Measurements from ENCODE around the gene LHFPL5. TPM values are rescaled to one million over a fixed set of nuclear protein-coding genes. Genes with fewer than 3 reads are reported as not detected.

The LHFPL5 gene
- total RNA-seq, 1 experiment from 2014 or later, result not detected

DNA sequence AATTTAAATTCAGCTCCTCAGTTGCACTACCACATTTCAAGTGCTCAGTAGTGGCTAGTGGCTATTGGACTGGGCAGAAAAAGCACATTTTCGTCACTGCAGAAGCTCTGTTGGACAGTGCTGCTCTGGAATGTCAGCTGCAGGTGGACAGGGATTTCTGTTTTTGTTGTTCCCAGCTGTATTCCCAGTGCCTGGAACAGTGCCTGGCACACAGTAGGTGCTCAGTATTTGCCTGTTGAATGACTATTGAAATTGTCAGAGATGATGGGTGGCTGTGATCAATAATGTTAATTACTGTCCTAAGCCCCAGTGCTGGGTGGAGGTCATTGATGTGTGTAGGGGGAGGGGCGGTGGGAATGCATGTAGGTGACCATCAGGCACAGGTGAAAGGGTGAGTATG, 18.9 kb upstream of the LHFPL5 start:
- BruUV-seq (replicated peaks), result no TSS peak
- H3K27ac Mint-ChIP-seq (ENCODE audit: unreplicated experiment), result no peak overlapping the region
- CTCF ChIA-PET, result interaction anchor here (0.6 kb wide), 2 partner anchors 74 to 139 kb away, joined by 3 to 4 read pairs; no protein-coding TSS in a partner anchor

DNA sequence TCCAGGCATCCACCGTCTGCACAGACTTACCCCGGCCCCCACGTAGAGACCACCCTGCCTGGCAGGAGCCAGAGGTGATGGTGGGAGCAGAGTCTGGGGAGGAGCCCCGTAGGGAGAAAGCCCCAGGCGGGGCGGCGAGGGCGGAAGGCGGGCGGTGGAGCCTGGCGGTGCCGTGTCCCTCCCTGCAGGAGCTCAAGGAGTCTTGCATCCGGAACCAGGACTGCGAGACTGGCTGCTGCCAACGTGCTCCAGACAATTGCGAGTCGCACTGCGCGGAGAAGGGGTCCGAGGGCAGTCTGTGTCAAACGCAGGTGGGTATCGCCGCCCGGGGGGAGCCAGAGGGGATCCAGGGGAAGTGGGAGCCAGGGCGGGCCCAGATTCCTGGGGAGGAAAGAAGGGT, 18.3 kb upstream of the LHFPL5 start:
- Mint-ChIP-seq H3K4me1 (ENCODE audit: low read depth, unreplicated experiment) (peaks cover 17% of the 10 kb centered on the region), H3K27me3 (ENCODE audit: insufficient read depth, unreplicated experiment) (peaks cover 7% of the 10 kb centered on the region), H3K27ac (ENCODE audit: unreplicated experiment) (no peak overlapping the region), H3K36me3 (ENCODE audit: insufficient read depth, unreplicated experiment) (no peaks in the 10 kb centered on the region), H3K4me3 (ENCODE audit: unreplicated experiment) (no peak overlapping the region), H3K9me3 (ENCODE audit: unreplicated experiment) (no peaks in the 10 kb centered on the region)
- H3K27me3 ChIP-seq (replicated peaks; ENCODE audit: control insufficient read depth, insufficient read depth, low read length), result no peaks in the 10 kb centered on the region
- ChIA-PET CTCF (interaction anchor here (0.6 kb wide), 1 partner anchor 139 kb away, joined by 3 read pairs; no protein-coding TSS in a partner anchor), POLR2A (no interaction called here)
- no peaks in the 10 kb centered on the region for H3K9me3 ChIP-seq
- H3K36me3 ChIP-seq (ENCODE audit: control insufficient read depth, insufficient read depth, low read length), result no peaks in the 10 kb centered on the region
- H3K4me1 ChIP-seq, result peaks cover 18% of the 10 kb centered on the region
- no peak overlapping the region for H3K4me3 ChIP-seq (ENCODE audit: low read depth, low read length)
- BruUV-seq (replicated peaks), result no TSS peak
- TF ChIP-seq, protein P1, sequence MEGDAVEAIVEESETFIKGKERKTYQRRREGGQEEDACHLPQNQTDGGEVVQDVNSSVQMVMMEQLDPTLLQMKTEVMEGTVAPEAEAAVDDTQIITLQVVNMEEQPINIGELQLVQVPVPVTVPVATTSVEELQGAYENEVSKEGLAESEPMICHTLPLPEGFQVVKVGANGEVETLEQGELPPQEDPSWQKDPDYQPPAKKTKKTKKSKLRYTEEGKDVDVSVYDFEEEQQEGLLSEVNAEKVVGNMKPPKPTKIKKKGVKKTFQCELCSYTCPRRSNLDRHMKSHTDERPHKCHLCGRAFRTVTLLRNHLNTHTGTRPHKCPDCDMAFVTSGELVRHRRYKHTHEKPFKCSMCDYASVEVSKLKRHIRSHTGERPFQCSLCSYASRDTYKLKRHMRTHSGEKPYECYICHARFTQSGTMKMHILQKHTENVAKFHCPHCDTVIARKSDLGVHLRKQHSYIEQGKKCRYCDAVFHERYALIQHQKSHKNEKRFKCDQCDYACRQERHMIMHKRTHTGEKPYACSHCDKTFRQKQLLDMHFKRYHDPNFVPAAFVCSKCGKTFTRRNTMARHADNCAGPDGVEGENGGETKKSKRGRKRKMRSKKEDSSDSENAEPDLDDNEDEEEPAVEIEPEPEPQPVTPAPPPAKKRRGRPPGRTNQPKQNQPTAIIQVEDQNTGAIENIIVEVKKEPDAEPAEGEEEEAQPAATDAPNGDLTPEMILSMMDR (IDR thresholded peaks at IDR 0.05; ENCODE audit: insufficient read depth in 1 of 2, low read depth in 1 of 2, low read length in 1 of 2, severe bottlenecking in 1 of 2, unreplicated experiment in 1 of 2), result no peak
- intact Hi-C loops (cut with micrococcal nuclease; ENCODE audit: unreplicated experiment), result loop anchor here (1.0 kb wide), 1 partner anchor 11 kb away; no protein-coding TSS in a partner anchor
- no peak for DNase-seq

More for the DNA sequence above, 18.9 kb upstream of the LHFPL5 start:
- H3K36me3 ChIP-seq (ENCODE audit: control insufficient read depth, insufficient read depth, low read length), result no peaks in the 10 kb centered on the region
- intact Hi-C loops (cut with micrococcal nuclease; ENCODE audit: unreplicated experiment), result no loop called here
- Mint-ChIP-seq H3K4me1 (ENCODE audit: low read depth, unreplicated experiment) (peaks cover 19% of the 10 kb centered on the region), H3K36me3 (ENCODE audit: insufficient read depth, unreplicated experiment) (no peaks in the 10 kb centered on the region), H3K9me3 (ENCODE audit: unreplicated experiment) (no peaks in the 10 kb centered on the region), H3K27me3 (ENCODE audit: insufficient read depth, unreplicated experiment) (peaks cover 7% of the 10 kb centered on the region), H3K4me3 (ENCODE audit: unreplicated experiment) (no peak overlapping the region)
- no peaks in the 10 kb centered on the region for H3K27me3 ChIP-seq (replicated peaks; ENCODE audit: control insufficient read depth, insufficient read depth, low read length)
- no peak for DNase-seq
- no peak overlapping the region for H3K4me3 ChIP-seq (ENCODE audit: low read depth, low read length)
- TF ChIP-seq, protein P1 (IDR thresholded peaks at IDR 0.05; ENCODE audit: insufficient read depth in 1 of 2, low read depth in 1 of 2, low read length in 1 of 2, severe bottlenecking in 1 of 2, unreplicated experiment in 1 of 2), result no peak
- no peaks in the 10 kb centered on the region for H3K9me3 ChIP-seq
- peaks cover 18% of the 10 kb centered on the region for H3K4me1 ChIP-seq
- POLR2A ChIA-PET, result no interaction called here

DNA sequence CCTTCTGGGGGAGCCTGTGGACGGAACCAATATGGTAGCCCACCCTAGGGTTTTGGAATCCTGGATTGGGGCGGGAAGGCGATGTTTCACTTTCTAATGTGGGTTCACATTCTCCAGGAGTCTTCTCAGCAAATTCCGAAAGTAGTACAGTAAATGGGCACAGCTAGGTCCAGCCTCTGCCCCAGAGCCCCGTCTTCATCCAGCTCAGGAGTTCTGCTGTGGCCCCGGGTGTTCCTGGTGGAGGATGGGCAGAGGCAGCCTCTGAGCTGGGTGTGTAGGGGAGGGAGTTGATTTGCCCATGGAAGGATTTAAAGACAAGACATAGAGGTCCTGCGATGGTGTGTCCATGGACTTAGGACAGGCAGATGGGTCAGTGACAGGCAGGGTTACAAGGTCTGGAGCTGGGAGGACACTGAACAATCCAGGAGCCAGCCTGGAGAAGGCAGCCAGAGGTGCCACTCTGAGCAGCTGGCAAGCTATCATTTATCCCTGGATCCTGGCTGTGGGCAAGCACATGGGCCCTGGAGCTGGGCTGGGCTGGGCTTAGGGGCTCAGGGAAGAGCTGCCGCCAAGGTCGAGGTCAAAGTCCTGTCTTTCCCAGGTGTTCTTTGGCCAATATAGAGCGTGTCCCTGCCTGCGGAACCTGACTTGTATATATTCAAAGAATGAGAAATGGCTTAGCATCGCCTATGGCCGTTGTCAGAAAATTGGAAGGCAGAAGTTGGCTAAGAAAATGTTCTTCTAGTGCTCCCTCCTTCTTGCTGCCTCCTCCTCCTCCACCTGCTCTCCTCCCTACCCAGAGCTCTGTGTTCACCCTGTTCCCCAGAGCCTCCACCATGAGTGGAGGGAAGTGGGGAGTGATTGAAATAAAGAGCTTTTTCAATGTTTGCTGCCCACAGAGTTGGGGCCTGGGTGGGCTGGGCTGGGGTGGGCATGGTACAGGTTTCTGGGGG, 17.6 kb upstream of the LHFPL5 start:
- TF ChIP-seq, protein P1 (IDR thresholded peaks at IDR 0.05; ENCODE audit: insufficient read depth in 1 of 2, low read depth in 1 of 2, low read length in 1 of 2, severe bottlenecking in 1 of 2, unreplicated experiment in 1 of 2), result no peak
- no peaks in the 10 kb centered on the region for H3K36me3 ChIP-seq (ENCODE audit: control insufficient read depth, insufficient read depth, low read length)
- Mint-ChIP-seq H3K36me3 (ENCODE audit: insufficient read depth, unreplicated experiment) (no peaks in the 10 kb centered on the region), H3K27me3 (ENCODE audit: insufficient read depth, unreplicated experiment) (peaks cover 7% of the 10 kb centered on the region), H3K9me3 (ENCODE audit: unreplicated experiment) (no peaks in the 10 kb centered on the region), H3K27ac (ENCODE audit: unreplicated experiment) (no peak overlapping the region), H3K4me1 (ENCODE audit: low read depth, unreplicated experiment) (peaks cover 12% of the 10 kb centered on the region), H3K4me3 (ENCODE audit: unreplicated experiment) (no peak overlapping the region)
- POLR2A ChIA-PET, result no interaction called here
- H3K9me3 ChIP-seq, result no peaks in the 10 kb centered on the region
- BruUV-seq (replicated peaks), result no TSS peak
- no peak overlapping the region for H3K4me3 ChIP-seq (ENCODE audit: low read depth, low read length)
- H3K27me3 ChIP-seq (replicated peaks; ENCODE audit: control insufficient read depth, insufficient read depth, low read length), result no peaks in the 10 kb centered on the region
- CTCF ChIA-PET, result interaction anchor here (0.6 kb wide), 1 partner anchor 43 kb away, joined by 4 read pairs; no protein-coding TSS in a partner anchor
- peaks cover 18% of the 10 kb centered on the region for H3K4me1 ChIP-seq
- intact Hi-C loops (cut with micrococcal nuclease; ENCODE audit: unreplicated experiment), result loop anchor here (1.0 kb wide), 1 partner anchor 11 kb away; no protein-coding TSS in a partner anchor
- DNase-seq, result no peak

Data from Caco-2 (cell line).